NCI-H82 (cell line): ENCODE data around the gene SEMA5B.
A peak's percentile ranks its signal among the peaks of the same experiment; 100 is the strongest.

Experiments used
- DNase-seq: peaks from one replicate; lab custom pipeline; 2025; lab: John Stamatoyannopoulos, UW

The SEMA5B gene

GRCh38 chr3:122923611-122924010 is 104.0 kb downstream of the SEMA5B start:
- DNase-seq, result peak; percentile 25

GRCh38 chr3:122921791-122922651 is 105.5 kb downstream of the SEMA5B start:
- DNase-seq, result no peak

- DNase-seq, result no peak
These were observed 106.6 kb downstream of the SEMA5B start for GRCh38 chr3:122920986-122921385.

- no peak for DNase-seq
These were observed 108.3 kb downstream of the SEMA5B start for GRCh38 chr3:122919291-122919610.

- DNase-seq, result no peak
These were observed 108.8 kb downstream of the SEMA5B start for GRCh38 chr3:122918576-122919290.

GRCh38 chr3:122917412-122917811 is 110.2 kb downstream of the SEMA5B start:
- DNase-seq, result no peak

GRCh38 chr3:122916580-122916979 is 111.0 kb downstream of the SEMA5B start:
- DNase-seq, result no peak

- DNase-seq, result no peak
These were observed 111.5 kb downstream of the SEMA5B start for GRCh38 chr3:122916084-122916483.

GRCh38 chr3:122915300-122916055 is 112.1 kb downstream of the SEMA5B start:
- no peak for DNase-seq

GRCh38 chr3:122913539-122914100 is 113.9 kb downstream of the SEMA5B start:
- DNase-seq, result no peak

- no peak for DNase-seq
These were observed 114.6 kb downstream of the SEMA5B start for GRCh38 chr3:122912772-122913538.

GRCh38 chr3:122911901-122912300 is 115.7 kb downstream of the SEMA5B start:
- DNase-seq, result no peak

- no peak for DNase-seq
These were observed 119.3 kb downstream of the SEMA5B start for GRCh38 chr3:122908251-122908650.

GRCh38 chr3:122907471-122907870 is 120.1 kb downstream of the SEMA5B start:
- DNase-seq, result no peak

GRCh38 chr3:122903171-122903570 is 124.4 kb downstream of the SEMA5B start:
- no peak for DNase-seq

- no peak for DNase-seq
These were observed 125.2 kb downstream of the SEMA5B start for GRCh38 chr3:122902326-122902725.

- no peak for DNase-seq
These were observed 129.3 kb downstream of the SEMA5B start for GRCh38 chr3:122898298-122898697.

GRCh38 chr3:122893754-122894668 is 133.6 kb downstream of the SEMA5B start:
- DNase-seq, result no peak

- DNase-seq, result no peak
These were observed 134.3 kb downstream of the SEMA5B start for GRCh38 chr3:122893282-122893681.

- DNase-seq, result no peak
These were observed 135.2 kb downstream of the SEMA5B start for GRCh38 chr3:122892118-122892960.
